H1 (cell line): ENCODE results near the gene ARNT2.

Experiments
- JUND ChIP-seq: IDR thresholded peaks from 2 replicates; pipeline ENCODE4 v1.6.1; 2011; ENCODE audit warnings: mild to moderate bottlenecking, improper control_type of control experiment, low read length
- KDM5A ChIP-seq: fragments of 200-600 bp; IDR thresholded peaks from 2 replicates; pipeline ENCODE4 v1.7.1; 2012; ENCODE audit warnings: mild to moderate bottlenecking, low read length, inconsistent platforms, mixed read lengths
- ZNF274 ChIP-seq: IDR thresholded peaks from 2 replicates; pipeline ENCODE4 v1.7.0; 2012; ENCODE audit warnings: low read length, borderline replicate concordance; ENCODE audit errors: extremely low read depth

DNA sequence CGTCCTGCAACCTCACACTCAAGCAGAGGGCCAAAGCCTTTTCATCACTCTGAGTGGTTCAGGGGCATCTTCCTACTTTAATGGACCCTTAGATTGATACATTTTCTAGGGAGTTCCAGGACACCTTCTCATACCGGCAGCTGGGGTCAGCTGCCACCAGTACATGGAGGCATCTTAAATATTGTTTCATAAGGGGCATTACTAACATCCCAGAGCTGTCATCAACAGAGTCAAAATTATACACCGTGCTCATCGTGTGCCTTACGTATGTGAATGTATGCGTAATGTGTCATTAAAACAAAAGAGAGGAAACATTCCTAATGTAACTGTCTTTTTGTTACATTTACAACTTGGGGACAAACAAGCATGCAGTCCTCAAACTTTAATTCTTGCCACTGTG is 57.9 kb downstream of the ARNT2 start:
- TF ChIP-seq JUND (no peak), ZNF274 (no peak), KDM5A (no peak)
